HEK293T (cell line): ENCODE results near the gene TAF6L.
A peak's percentile ranks its signal among the peaks of the same experiment; 100 is the strongest.

Source experiments
- CTCF ChIA-PET: fragments of 350-600 bp; formaldehyde crosslinking; extraction: SDS; loops from one replicate; lab custom pipeline; 2021; ENCODE audit warnings: antibody characterized with exemption, inconsistent platforms; lab: Yijun Ruan, JAX
- POLR2A ChIA-PET: fragments of 350-600 bp; formaldehyde crosslinking; extraction: SDS; loops from one replicate; lab custom pipeline; 2020; ENCODE audit warnings: antibody characterized with exemption, inconsistent platforms; lab: Yijun Ruan, JAX
- DNase-seq: peaks from one replicate; pipeline ENCODE4 v3.0.0; 2012; ENCODE audit warnings: mixed read lengths; ENCODE audit errors: extremely low spot score
- ARNT ChIP-seq: fragments of 450-650 bp; IDR thresholded peaks from 2 replicates; pipeline ENCODE4 v1.6.1; 2017; ENCODE audit warnings: mild to moderate bottlenecking
- BHLHE40 ChIP-seq: fragments of 450-650 bp; IDR thresholded peaks from 2 replicates; pipeline ENCODE4 v1.6.1; 2016; ENCODE audit warnings: mild to moderate bottlenecking, moderate library complexity, borderline replicate concordance
- CTBP1 ChIP-seq: fragments of 450-650 bp; IDR thresholded peaks from 2 replicates; pipeline ENCODE4 v1.6.1; 2016; ENCODE audit warnings: borderline replicate concordance
- ELF4 ChIP-seq: fragments of 450-650 bp; IDR thresholded peaks from 2 replicates; pipeline ENCODE4 v1.6.1; 2017; ENCODE audit warnings: antibody characterized with exemption
- FOXA1 ChIP-seq: fragments of 450-650 bp; IDR thresholded peaks from 2 replicates; pipeline ENCODE4 v1.6.1; 2016; ENCODE audit warnings: mild to moderate bottlenecking
- FOXK2 ChIP-seq: fragments of 450-650 bp; IDR thresholded peaks from 2 replicates; pipeline ENCODE4 v1.6.1; 2016; ENCODE audit warnings: mild to moderate bottlenecking
- FOXM1 ChIP-seq: fragments of 450-650 bp; IDR thresholded peaks from 2 replicates; pipeline ENCODE4 v1.6.1; 2017; ENCODE audit warnings: mild to moderate bottlenecking, borderline replicate concordance
- HDGF ChIP-seq: fragments of 450-650 bp; IDR thresholded peaks from 2 replicates; pipeline ENCODE4 v1.6.1; 2017; ENCODE audit warnings: antibody characterized with exemption, borderline replicate concordance
- L3MBTL2 ChIP-seq: fragments of 450-650 bp; conservative IDR thresholded peaks from 2 replicates; pipeline ENCODE4 v1.6.1; 2016; ENCODE audit warnings: mild to moderate bottlenecking
- LEF1 ChIP-seq: fragments of 450-650 bp; IDR thresholded peaks from 2 replicates; pipeline ENCODE4 v1.6.1; 2017; ENCODE audit warnings: mild to moderate bottlenecking, borderline replicate concordance
- NFRKB ChIP-seq: fragments of 450-650 bp; IDR thresholded peaks from 2 replicates; pipeline ENCODE4 v1.6.1; 2016; ENCODE audit warnings: mild to moderate bottlenecking, moderate library complexity
- SP1 ChIP-seq: fragments of 450-650 bp; IDR thresholded peaks from 2 replicates; pipeline ENCODE4 v1.6.1; 2017
- SUZ12 ChIP-seq: fragments of 450-650 bp; IDR thresholded peaks from 2 replicates; pipeline ENCODE4 v1.6.1; 2016; ENCODE audit warnings: mild to moderate bottlenecking
- TARDBP ChIP-seq: fragments of 450-650 bp; IDR thresholded peaks from 2 replicates; pipeline ENCODE4 v1.6.1; 2016
- ZNF384 ChIP-seq: fragments of 450-650 bp; IDR thresholded peaks from 2 replicates; pipeline ENCODE4 v1.6.1; 2016
- TF ChIP-seq, protein P1 (sequence below): fragments of 450-650 bp; IDR thresholded peaks from 2 replicates; pipeline ENCODE4 v1.6.1; 2016

The TAF6L gene

DNA sequence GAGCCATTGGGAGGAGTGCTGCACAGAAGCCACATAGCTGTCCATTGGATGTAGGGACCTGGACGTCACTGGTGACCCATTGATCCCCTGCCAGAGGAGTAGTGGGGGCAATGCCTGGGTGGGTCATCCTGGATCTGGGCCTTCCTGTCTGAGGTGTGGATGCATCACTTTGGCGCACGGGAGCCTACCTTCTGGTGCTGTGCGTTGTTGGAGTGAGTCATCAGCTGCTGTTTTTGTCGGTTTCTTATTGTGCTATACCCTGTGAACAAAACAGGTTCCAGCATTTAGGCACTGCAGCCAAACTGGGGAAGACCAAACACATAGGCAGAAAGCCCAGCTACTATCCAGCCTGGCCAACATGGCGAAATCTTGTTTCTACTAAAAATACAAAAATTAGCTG lies 3.2 kb downstream of the TAF6L start:
- no peak for TF ChIP-seq ARNT
- TF ChIP-seq LEF1 = no peak
- TF ChIP-seq L3MBTL2 = no peak
- TF ChIP-seq ELF4 = no peak
- no peak for TF ChIP-seq HDGF
- TF ChIP-seq BHLHE40 = no peak
- no peak for TF ChIP-seq ZNF384
- TF ChIP-seq NFRKB = no peak
- TF ChIP-seq SUZ12 = no peak
- no peak for TF ChIP-seq FOXM1
- no peak for TF ChIP-seq FOXA1
- ChIA-PET CTCF (interaction anchor here (0.7 to 1.8 kb wide), 3 partner anchors 12 to 379 kb away, joined by 3 to 8 read pairs (median 3); no protein-coding TSS in a partner anchor), POLR2A (interaction anchor here (1.4 to 3.4 kb wide), 8 partner anchors 13 to 107 kb away, joined by 3 to 18 read pairs (median 6); partner anchors contain the start of genes HNRNPUL2, TMEM179B, TTC9C and ZBTB3)
- DNase-seq = no peak

DNA sequence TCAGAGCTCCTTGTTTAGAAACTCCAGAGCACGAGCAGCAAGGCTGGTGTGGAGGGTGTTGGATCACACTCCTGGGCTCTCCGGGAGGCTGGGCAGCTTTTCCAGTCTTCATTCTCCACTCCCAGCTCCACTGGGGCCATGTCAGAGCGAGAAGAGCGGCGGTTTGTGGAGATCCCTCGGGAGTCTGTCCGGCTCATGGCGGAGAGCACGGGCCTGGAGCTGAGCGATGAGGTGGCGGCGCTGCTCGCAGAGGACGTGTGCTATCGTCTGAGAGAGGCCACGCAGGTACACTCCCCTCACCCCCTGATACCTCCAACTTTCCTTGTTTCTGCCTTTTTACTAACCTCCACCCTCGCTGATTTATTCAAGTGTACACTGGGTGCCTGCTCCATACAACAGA lies 4.5 kb downstream of the TAF6L start:
- CTCF ChIA-PET = interaction anchor here (1.1 to 1.8 kb wide), 2 partner anchors 11 to 380 kb away, joined by 3 to 8 read pairs; no protein-coding TSS in a partner anchor
- DNase-seq = no peak
- TF ChIP-seq NFRKB (no peak), LEF1 (no peak), L3MBTL2 (no peak), FOXK2 (no peak), ZNF384 (no peak), HDGF (no peak), SP1 (no peak), FOXA1 (no peak), ELF4 (no peak)
- POLR2A ChIA-PET = interaction anchor here (1.3 to 3.4 kb wide), 9 partner anchors 11 to 111 kb away, joined by 3 to 18 read pairs (median 6); partner anchors contain the start of genes C11orf98, CSKMT, HNRNPUL2 and TMEM179B

DNA sequence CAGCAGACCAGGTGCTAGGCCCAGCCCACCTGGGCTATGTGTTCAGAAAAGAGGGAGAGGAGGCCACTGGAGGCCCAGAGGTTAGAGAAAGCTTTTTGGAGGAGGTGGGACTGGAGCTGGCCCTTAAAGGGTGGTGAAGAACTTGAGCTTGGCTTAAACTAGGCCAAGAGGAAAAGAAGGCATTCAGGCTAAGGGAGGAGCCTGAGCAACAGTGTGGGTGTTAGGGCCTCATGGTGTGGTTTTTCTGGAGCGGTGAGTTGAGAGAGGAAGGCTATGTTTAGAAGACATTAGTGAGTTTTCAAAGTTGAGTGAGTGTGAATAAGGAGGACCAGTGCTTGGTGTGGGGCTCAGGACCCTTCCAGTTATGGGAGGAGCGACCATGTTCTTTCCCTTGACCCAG lies 6.2 kb downstream of the TAF6L start:
- no peak for TF ChIP-seq HDGF
- no peak for TF ChIP-seq SUZ12
- no peak for TF ChIP-seq BHLHE40
- TF ChIP-seq, protein P1, sequence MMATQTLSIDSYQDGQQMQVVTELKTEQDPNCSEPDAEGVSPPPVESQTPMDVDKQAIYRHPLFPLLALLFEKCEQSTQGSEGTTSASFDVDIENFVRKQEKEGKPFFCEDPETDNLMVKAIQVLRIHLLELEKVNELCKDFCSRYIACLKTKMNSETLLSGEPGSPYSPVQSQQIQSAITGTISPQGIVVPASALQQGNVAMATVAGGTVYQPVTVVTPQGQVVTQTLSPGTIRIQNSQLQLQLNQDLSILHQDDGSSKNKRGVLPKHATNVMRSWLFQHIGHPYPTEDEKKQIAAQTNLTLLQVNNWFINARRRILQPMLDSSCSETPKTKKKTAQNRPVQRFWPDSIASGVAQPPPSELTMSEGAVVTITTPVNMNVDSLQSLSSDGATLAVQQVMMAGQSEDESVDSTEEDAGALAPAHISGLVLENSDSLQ = no peak
- no peak for TF ChIP-seq FOXK2
- no peak for TF ChIP-seq CTBP1
- ChIA-PET CTCF (no interaction called here), POLR2A (interaction anchor here (0.7 to 1.0 kb wide), 2 partner anchors 9 to 79 kb away, joined by 3 to 6 read pairs; no protein-coding TSS in a partner anchor)
- DNase-seq = no peak

DNA sequence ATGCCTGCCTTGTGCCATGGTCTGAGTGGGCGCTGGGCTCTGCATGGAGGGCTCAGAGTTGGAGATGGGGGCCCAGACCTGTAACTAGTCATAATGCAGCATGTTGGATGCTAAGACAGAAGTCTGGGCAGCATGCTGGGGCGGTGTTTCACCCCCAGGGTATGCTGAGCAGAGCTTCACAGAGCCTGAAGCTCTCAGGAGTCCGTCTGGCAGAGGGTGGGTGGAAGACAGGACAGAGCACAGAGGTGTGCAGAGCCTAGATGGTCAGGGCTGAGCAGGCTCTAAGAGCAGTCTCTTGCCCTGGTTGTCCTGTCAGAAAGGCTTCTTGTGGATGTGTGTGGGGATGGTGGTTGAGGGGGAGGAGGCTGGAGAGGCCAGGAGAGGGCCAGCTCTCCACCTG lies 7.2 kb downstream of the TAF6L start:
- ChIA-PET POLR2A (interaction anchor here (1.1 kb wide), 1 partner anchor 9 kb away, joined by 5 read pairs; the partner anchor contains the start of gene TMEM179B), CTCF (no interaction called here)
- no peak for DNase-seq
- no peak for TF ChIP-seq NFRKB

DNA sequence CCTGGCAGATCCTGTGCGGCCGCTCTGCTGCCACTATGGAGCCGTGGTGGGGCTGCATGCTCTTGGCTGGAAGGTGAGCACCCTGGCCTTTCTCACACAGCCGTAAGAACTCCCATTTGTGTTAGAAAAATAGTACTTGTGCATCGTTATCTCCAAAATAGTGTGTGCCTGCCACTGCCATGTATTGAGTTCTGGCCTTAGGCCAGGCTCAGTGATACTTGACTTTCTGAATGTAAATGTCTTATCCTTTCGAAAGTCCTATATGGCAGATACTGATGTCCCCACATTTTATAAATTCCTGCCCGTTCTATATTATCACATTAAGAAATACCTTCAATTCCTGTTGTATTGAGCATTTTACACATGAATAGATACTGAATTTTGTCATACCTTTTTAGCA lies 11.6 kb downstream of the TAF6L start:
- CTCF ChIA-PET = interaction anchor here (0.7 kb wide), 1 partner anchor 68 kb away, joined by 4 read pairs; no protein-coding TSS in a partner anchor

DNA sequence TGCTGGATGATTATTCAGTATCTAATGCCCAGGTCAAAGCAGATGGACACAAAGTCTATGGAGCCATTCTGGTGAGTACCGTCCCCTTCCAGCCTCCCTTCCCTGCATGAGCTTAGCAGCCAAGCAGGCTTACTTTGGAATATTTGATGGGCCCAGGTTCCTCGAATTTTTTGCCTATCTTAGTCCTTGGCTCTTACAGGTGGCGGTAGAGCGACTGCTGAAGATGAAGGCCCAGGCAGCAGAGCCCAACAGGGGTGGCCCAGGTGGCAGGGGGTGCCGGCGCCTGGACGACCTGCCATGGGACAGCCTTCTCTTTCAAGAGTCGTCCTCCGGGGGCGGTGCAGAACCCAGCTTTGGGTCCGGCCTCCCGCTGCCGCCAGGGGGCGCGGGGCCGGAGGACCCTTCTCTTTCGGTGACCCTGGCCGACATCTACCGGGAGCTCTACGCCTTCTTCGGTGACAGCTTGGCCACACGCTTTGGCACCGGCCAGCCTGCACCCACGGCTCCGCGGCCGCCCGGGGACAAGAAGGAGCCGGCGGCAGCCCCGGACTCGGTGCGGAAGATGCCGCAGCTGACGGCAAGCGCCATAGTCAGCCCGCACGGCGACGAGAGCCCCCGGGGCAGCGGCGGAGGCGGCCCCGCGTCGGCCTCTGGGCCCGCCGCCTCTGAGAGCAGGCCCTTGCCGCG lies 15.3 kb downstream of the TAF6L start:
- ChIA-PET POLR2A (interaction anchor here (0.7 to 8.8 kb wide), 24 partner anchors 9 to 165 kb away, joined by 3 to 144 read pairs (median 6); partner anchors contain the start of genes B3GAT3, C11orf98, CSKMT and HNRNPUL2), CTCF (interaction anchor here (0.5 to 2.0 kb wide), 22 partner anchors 10 to 244 kb away, joined by 3 to 22 read pairs (median 6); partner anchors contain the start of genes BSCL2, GNG3, HNRNPUL2 and SLC3A2)
- peak; percentile 82 for DNase-seq

More for the DNA sequence above, 11.6 kb downstream of the TAF6L start:
- no peak for DNase-seq
- POLR2A ChIA-PET = no interaction called here
- TF ChIP-seq SP1 (no peak), L3MBTL2 (no peak), ZNF384 (no peak), FOXK2 (no peak), NFRKB (no peak), TARDBP (no peak), HDGF (no peak), BHLHE40 (no peak), CTBP1 (no peak), LEF1 (no peak), FOXA1 (no peak), ARNT (no peak), SUZ12 (no peak), ELF4 (no peak), FOXM1 (no peak)
- TF ChIP-seq, protein P1 = no peak

More for the DNA sequence above, 15.3 kb downstream of the TAF6L start:
- TF ChIP-seq HDGF (0 out of 2 replicates have a peak, but pooled peaks have one; percentile 20), LEF1 (peak; percentile 93), CTBP1 (no peak)
